IPS DF 19.7 (cell line): ENCODE data around the gene FYTTD1.
"Not testable (repeated sequence)": the region's sequence is repeated elsewhere in the genome, so short reads cannot be mapped to it uniquely, and the experiment has no call there.

Experiments
- DNase-seq: peaks from one replicate; pipeline ENCODE4 v3.0.0-alpha.2; 2013; ENCODE audit warnings: low read depth, low spot score

The FYTTD1 gene, protein sequence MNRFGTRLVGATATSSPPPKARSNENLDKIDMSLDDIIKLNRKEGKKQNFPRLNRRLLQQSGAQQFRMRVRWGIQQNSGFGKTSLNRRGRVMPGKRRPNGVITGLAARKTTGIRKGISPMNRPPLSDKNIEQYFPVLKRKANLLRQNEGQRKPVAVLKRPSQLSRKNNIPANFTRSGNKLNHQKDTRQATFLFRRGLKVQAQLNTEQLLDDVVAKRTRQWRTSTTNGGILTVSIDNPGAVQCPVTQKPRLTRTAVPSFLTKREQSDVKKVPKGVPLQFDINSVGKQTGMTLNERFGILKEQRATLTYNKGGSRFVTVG

DNA sequence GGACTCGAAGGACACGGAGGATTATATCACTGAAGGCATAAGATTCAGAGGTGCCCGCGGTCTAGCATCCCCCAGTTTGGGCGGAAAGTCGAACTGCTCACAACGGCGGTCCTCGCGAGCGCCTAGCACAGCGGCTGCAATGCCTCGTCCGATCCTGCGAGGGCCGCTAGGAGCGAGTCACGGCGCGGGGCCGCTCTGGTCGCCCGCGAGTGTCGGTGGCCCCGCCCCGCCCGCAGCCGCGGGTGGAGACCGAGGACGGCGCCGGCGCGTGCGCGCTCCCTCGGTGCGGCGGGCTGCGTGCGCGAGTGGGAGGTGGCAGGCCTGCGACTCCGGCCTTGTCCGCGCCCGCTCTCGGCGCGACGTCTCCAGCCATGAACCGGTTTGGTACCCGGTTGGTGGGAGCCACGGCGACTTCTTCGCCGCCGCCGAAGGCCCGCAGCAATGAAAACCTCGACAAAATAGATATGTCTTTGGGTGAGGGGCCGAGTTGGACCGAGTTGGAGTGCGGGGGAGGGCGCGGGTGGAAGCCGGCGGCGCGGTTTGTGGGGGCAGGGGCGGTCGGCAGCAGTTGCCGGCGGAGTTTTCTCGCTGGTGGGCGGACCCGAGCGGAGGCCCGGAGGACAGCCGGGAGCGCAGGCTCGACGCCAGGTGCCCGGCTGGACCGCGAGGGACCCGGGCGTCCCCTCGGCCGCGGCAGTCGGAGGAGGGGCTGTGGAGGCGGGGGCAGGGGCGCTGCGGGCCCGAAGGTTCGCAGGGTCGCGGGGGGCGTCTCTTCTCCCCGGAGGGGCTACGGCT lies at the start of gene FYTTD1:
Gene FYTTD1, plus strand, starts transcription at position 283 of the 795 bp plus-strand sequence. Its CDS starts 89 bp downstream, at position 372.
- DNase-seq = no peak

DNA sequence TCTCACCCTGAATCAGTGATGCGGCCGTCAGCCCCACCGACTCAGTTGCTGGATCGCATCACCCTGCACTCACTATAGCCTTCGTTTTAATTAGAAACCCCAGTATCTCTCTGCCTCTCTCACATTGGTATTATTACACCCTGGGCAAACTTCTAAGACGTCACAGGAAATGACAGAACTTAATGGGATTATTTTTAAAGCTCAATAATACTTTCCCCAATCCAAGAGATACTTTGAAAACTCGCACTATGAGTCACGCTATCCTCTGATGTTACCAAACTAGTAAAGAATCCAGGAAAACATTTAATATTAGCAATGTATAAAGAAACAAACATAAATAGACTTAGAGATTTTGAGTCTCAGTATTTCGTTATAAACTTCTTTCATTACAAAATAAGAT lies 49.6 kb upstream of the FYTTD1 start:
- no peak for DNase-seq

DNA sequence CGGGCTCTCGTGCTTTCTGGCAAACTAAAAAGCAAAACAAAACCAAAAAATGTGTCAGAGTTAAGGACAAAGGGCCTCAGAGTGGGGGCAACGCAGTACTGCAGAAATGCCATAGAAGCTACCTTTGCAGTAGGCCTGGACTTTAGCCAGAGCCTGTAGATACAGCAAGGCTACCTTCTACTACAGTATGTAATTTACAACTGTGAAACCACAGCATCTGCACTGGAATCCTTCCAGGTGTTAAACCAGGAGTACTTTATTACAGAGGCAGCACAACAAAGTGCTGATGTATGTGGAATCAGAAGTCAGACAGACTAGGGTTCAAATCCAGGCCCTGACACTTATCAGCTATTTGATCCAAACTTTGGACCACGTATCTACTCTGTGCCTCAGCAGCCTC lies 47.8 kb upstream of the FYTTD1 start:
- no peak for DNase-seq

DNA sequence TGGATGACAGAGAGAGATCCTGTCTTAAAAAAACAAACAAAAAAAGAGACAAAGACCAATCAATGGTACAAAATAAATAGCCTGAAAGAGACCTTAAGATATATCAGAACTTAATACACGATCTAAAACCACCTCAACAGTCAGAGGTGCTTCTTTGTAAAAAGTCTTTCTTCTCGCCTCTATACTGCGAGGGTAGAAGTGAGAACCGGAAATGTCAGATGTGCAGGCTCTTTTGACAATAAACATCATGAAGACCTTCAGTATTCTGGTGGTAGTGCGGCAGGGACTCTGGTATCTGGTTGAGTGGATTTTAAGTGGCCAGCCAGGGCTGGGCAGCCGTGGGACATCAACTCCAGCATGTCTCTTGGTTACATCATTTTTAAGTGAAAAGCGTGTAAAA lies 43.0 kb upstream of the FYTTD1 start:
- DNase-seq = no peak

DNA sequence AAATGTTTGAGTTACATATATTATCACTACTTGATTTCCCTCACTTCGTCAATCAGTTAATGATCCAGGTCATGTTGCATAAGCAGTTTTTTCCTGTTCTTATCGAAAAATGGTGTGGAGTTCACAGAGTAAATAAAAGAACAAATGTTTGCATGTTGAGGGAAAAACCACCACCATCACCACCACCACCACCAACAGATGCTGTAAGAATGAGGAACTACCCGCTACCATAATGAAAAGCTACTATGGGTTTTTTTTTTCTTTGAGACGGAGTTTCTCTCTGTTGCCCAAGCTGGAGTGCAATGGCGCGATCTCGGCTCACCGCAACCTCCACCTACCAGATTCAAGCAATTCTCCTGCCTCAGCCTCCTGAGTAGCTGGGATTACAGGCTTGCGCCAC lies 40.5 kb upstream of the FYTTD1 start:
- DNase-seq = no peak

DNA sequence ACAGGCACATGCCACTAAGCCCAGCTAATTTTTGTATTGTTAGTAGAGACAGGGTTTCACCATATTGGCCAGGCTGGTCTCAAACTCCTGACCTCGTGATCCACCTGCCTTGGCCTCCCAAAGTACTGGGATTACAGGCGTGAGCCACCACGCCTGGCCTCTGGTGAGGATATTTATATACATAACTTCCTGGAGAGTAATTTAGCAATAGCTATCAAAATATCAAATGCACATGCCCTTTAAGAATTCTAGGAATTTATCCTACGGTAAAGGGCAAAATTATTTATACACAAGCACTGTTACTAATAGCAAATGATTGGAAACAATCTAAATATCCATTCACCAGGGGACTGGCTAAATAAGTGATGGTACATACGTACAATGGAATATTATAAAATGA lies 38.7 kb upstream of the FYTTD1 start:
- DNase-seq = not testable (repeated sequence)

DNA sequence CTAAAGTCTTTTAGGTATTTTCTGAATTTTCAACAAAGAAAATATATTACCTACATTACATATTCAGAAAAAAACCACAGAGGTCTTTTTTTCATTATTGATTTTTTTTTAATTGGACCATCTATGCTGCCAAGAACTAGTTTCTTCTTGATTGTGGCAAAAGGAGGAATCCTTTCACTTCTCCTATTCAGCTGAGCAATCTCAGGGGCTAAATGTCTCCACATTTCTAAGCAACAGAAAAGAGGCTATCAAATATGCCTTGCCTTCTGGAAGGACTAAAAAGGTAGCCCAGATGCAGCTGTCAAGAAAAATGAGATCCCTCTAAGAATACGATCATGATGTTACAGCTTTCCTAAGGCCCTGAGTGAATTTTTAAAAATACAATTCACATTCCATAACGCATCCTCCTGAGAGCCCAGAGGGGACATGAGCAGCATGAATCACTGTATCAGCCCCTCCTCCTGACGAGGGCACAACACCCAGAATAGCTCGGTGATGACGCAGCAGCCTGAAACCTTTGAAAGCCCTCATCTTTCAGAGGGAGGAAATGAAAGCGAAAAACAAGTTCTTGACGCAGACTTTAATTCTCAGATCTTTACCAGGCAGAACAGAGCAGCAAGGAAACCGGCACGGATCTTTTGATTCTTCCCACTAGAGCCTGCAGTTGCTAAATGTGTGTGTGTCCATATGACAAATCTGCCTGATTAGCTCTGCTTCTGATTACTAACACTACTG lies 37.5 kb upstream of the FYTTD1 start:
- DNase-seq = peak; percentile 64

DNA sequence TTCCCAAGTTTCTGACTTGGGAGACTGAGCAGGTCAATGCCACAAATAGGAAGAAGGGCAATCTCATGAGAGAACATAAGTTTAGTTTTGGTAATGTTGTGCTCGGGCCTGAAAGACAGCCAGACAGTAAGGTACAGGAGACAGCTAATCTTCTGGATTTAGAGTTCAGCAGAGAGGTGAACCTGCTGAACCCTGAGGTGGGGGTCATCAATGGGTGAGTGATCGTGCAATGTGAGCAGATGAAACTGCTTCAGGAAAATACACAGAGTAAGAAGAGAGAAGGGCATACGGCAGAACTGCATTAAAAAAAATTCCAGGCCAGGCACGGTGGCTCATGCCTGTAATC lies 36.2 kb upstream of the FYTTD1 start:
- DNase-seq = no peak

DNA sequence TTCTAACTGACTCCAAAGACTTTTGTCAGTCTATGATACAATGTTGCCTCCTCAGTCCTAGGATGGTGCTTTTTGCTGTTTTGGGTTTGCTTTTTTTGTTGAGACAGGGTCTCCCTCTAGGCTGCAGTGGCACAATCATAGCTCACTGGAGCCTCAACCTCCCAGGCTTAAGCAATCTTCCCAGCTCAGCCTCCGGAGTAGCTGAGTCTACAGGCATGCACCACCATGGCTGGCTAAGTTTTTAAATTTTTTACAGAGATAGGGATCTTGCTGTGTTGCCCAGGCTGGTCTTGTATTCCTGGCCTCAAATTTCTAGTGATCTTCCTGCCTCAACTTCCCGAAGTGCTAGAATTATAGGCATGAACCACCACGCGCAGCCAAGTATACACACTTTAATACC lies 35.4 kb upstream of the FYTTD1 start:
- DNase-seq = no peak

DNA sequence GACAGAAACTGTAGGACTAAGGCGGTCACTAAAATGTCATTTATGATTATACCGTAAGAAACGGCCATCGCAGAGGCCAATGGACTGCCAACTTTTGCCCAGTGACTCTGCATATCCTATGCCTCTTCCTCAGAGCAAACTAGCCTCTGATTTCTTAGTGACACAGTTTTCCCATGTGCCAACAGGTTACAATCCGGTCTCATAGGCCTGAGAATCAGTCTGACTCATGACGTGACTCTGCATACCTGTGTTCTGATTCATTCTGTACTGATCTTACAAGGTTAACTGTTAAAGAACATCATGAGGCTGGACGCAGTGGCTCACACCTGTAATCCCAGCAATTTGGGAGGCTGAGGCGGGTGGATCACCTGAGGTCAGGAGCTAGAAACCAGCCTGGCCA lies 30.8 kb upstream of the FYTTD1 start:
- DNase-seq = no peak

DNA sequence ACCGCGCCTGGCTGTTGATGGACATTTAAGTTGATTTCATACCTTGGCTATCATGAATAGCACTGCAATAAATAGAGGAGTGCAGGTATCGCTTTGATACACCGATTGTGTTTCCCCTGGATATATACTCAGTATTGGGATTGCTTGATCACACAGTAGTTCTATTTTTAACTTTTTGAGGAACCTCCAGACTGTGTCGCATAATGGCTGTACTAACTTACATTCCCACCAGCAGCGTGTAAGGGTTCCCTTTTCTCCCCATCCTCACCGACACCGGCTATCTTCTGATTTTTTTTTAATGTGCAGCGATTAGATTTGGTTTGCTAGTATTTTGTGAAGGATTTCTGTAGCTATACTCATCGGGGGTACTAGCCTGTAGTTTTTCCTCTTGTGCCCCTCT lies 29.0 kb upstream of the FYTTD1 start:
- DNase-seq = no peak

DNA sequence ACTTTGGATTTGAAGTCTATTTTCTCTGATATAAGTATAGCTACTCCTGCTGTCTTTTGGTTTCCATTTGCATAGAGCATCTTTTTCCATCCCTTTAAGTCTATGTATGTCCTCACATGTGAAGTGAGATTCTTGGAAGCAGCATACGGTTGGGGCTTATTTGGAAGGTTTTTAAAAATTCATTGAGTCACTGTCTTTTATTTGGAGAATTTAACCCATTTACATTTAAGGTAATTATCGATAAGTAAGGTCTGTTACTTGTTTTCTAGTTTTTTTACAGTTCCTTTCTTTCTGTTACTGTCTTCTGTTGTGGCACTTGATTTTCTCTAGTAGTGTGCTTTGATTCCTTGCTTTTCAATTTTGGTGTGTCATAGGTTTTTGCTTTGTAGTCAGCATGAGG lies 26.9 kb upstream of the FYTTD1 start:
- DNase-seq = no peak

DNA sequence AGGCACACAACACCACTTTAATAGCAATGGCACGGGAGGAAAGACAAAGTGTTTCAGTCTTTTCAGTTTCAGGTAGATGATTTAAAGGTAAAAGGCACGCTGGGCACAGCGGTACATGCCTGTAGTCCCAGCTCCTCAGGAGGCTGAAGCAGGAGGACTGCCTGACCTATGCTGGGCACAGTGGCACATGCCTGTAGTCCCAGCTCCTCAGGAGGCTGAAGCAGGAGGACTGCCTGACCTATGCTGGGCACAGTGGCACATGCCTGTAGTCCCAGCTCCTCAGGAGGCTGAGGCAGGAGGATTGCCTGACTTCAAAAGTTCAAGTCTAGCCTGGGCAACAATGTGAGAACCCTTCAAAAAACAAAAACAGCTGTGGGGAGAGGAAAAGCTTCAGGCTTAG lies 21.8 kb upstream of the FYTTD1 start:
- not testable (repeated sequence) for DNase-seq

DNA sequence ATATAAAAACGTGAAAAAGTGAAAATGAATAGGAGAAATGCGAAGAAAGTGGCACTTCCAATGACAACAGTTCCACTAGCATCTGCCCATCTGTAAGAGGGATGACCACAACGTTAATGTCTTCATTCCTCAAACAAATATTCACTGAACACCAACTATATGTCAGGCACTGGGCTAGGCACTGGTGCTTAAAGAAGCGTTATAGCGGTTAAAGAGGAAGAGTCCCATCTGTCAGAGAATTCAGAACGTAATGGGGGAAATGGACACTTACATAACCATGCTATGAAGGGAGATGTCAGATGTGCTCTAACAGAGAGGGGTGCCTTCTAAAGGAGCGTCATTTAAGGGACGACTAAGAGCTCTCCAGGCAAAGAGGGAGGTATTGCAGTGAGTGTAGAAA lies 21.2 kb upstream of the FYTTD1 start:
- no peak for DNase-seq

DNA sequence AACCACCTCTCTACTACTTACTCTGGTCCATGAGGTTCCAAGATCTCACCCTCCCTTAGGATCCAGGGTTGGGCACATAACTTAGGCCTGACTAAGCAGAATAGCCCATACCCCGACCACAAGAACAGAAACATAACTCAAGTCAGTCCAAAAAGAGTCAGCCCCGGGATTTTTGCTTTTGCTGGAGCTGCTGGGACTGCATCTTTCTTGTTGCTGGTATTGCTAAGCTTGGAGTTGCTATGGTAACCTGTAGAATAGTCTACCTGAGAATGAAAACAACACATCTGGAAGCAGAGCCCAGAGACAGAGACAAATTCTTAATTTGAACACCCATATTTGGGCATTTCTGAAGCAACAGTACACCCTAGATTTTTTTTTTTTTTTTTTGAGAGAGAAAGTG lies 19.5 kb upstream of the FYTTD1 start:
- DNase-seq = no peak

DNA sequence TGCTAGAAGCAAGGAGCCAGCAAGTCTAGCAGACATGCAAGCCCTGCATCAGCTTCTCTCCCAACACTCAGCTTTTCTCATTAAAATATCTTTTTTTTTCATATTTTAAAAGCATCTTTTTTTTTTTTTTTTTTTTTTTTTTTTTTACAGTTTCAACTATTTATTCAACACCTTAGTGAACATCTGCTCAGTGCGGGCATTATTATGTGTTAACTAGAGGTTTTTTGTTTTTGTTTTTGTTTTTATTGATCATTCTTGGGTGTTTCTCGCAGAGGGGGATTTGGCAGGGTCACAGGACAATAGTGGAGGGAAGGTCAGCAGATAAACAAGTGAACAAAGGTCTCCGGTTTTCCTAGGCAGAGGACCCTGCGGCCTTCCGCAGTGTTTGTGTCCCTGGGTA lies 18.9 kb upstream of the FYTTD1 start:
- DNase-seq = not testable (repeated sequence)

DNA sequence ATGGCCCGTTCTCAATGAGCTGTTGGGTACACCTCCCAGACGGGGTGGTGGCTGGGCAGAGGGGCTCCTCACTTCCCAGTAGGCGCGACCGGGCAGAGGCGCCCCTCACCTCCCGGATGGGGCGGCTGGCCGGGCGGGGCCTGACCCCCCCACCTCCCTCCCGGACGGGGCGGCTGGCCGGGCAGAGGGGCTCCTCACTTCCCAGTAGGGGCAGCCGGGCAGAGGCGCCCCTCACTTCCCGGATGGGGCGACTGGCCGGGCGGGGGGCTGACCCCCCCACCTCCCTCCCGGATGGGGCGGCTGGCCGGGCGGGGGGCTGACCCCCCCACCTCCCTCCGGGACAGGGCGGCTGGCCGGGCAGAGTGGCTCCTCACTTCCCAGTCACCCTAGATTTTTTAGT lies 18.2 kb upstream of the FYTTD1 start:
- not testable (repeated sequence) for DNase-seq

DNA sequence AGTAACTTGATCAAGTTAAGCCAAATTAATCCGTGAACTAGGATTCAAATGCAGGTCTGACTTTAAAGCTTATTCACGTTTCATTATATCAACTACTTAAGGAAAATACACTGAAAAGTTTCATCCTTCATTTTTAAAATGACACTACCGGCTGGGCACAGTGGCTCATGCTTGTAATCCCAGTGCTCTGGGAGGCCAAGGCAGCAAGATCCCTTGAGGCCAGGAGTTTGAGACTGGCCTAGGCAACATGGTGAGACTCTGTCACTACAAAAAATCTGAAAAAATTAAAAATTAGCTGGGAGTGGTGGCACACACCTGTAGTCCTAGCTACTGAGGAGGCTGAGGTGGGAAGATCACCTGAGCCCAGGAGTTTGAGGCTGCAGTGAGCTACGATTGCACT lies 16.6 kb upstream of the FYTTD1 start:
- DNase-seq = no peak

DNA sequence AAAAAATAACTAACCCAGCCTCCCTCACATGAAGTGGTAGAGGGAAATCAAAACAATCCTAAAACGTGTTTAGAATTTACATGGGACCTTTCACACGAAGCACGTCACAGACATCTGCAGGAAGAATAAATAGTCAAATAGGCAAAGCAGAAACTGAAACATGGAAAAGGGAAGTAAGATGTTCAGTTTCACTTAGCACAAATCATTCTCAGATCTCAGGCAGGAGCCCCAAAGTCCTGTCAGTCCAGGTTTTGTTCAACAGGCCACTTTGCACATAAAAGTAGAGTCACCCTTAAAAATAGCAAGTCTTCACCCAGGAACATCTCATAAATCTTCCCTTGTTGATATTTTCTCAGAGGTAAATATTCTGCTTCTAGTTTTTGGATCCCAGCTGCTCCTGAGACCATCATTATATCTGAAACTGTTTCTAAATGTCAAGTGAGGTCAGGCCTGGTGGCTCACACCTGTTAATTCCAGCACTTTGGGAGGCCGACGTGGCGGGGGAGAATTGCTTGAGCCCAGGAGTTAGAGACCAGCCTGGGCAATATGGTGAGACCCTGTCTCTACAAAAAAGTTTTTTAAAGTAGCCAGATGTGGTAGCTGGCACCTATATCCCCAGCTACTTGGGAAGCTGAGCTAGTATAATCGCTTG lies 14.9 kb upstream of the FYTTD1 start:
- DNase-seq = no peak

DNA sequence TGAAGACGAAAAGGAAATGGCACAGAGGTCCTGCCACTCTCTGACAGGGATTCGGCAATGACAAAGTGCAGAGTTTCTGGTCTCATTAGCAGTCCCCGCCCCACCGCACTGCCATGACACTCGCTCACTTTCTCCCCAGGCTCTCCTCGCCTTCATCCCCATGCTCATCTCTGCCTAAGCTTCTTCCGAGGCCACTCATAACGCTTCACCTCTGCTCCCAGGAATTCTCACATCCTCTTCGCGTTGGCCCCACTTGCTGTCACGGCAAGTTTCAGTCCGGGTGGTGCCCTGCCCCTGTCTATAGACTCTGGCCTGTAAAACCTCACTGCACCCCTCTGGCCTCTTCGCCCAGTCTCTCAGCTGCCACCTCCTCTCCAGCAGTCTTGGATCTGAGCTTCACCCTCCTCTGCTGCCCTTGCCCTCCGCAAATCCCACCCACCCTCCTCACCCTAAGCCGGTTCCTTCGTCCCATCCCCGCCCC lies 13.6 kb upstream of the FYTTD1 start:
- DNase-seq = no peak

DNA sequence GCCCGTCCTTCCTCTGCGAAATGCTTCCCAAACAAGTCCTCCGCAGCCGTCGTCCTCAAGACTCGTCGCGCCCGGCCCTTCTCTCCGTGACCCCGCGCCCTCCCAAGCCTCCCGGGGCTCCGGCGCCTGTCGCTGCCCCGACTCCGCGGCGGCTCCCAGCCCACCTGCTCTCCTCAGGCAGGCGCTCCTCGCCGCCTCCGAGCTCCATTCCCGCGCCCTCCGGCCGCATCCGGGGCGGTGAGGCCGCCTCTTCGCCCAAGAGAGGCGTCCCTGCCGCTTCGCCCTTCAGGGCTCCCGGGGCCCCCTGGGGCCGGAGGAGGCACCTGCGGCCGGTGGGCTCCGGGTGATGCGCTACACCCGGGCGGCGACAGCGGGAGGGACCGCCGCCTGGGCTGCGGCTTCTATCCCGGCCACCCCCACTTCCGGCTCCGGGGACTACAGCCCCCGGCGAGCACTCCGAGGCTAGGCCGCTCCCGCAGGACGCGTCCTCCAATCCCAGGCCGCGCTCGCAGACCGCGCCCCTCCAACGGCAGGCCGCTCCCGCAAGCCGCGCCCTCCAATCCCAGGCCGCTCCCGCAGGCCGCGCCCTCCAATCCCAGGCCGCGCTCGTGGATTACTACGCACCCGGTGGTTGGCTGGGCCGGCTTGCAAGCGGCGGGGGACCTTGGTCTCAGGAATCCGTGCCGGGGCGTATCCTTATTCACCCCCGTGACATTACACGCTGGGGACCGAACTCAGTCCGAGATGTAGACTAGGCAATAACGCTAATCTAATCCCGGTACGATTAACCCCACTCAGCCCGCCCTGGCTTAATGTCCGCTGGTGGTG lies 13.0 kb upstream of the FYTTD1 start, which contains the start of gene RUBCN:
Gene RUBCN, minus strand, starts transcription at position 414 of the 828 bp plus-strand sequence. Its CDS starts 185 bp downstream, at position 229.
- peak; percentile 82 for DNase-seq
